Ovary (tissue), 9 donors: ENCODE results near the gene OR6N2. TPM values are rescaled to one million over a fixed set of nuclear protein-coding genes. Genes with fewer than 3 reads are reported as not detected.

Experiments used
- DNase-seq, 5 donors: peaks; one replicate each; pipeline ENCODE4 v3.0.0-alpha.2; 2019 to 2020
- H3K27ac ChIP-seq, 2 donors: fragments of 200-600 bp; one replicate each; pipeline versions ENCODE4 v1.5.1 to v1.8.0; 2019 to 2022
- H3K27me3 ChIP-seq: fragments of 200-600 bp; one replicate; pipeline ENCODE4 v1.8.0; 2022
- H3K36me3 ChIP-seq: fragments of 200-600 bp; sonication (generic); one replicate; pipeline ENCODE4 v1.5.1; 2019
- H3K4me1 ChIP-seq: one replicate; pipeline ENCODE4 v1.8.1; 2013; ENCODE audit warnings: mild to moderate bottlenecking, moderate library complexity; ENCODE audit not compliant: insufficient read depth
- H3K4me3 ChIP-seq: fragments of 200-600 bp; sonication (generic); one replicate; pipeline ENCODE4 v1.5.1; 2017
- H3K9me3 ChIP-seq, 2 donors: fragments of 200-600 bp in 1 of 2; sonication (generic) in 1 of 2; one replicate each; pipeline versions ENCODE4 v1.5.1 to v1.8.1; 2013 to 2019; ENCODE audit warnings: mild to moderate bottlenecking in 1 of 2, moderate library complexity in 1 of 2
- CTCF ChIP-seq, 3 donors: fragments of 450-650 bp in 2 of 3; fragments of 200-600 bp in 1 of 3; IDR thresholded peaks; one replicate each; pipeline versions ENCODE4 v1.5.1 to v1.8.0; 2016 to 2022; ENCODE audit warnings: antibody characterized with exemption in 3 of 3, mild to moderate bottlenecking in 1 of 3
- EP300 ChIP-seq: sonication (generic); formaldehyde crosslinking; IDR thresholded peaks from one replicate; pipeline ENCODE4 v1.6.1; 2017; ENCODE audit warnings: antibody characterized with exemption
- POLR2A ChIP-seq: fragments of 450-650 bp; IDR thresholded peaks from one replicate; pipeline ENCODE4 v1.6.1; 2017; ENCODE audit warnings: antibody characterized with exemption, mild to moderate bottlenecking, moderate library complexity
- WGBS, 3 donors: extraction: QIAGEN DNeasy Blood & Tissue Kit in 1 of 3; methylation state at CpG; one replicate each; pipeline versions ENCODE4 v1.1.5 to v1.1.7; 2013 to 2017; 5-methylcytosine and 5-hydroxymethylcytosine counted together
- intact Hi-C, 4 donors: fragments of 100-400 bp; cut with DNase I; formaldehyde crosslinking; loops; one replicate each; pipeline versions ENCODE4 v1.11.0 to v1.15.1; 2022 to 2023
- polyA plus RNA-seq, 2 donors: library from polyadenylated mRNA; stranded (reverse); fragments of 200-250 nt in 1 of 2; fragments of 350-450 nt in 1 of 2; fragmentation: Illumina TruSeq in 1 of 2; extraction: RNeasy Lipid Tissue Mini Kit (QIAGEN cat#74804) in 1 of 2; gene quantifications; one replicate each; pipeline ENCODE4 v1.2.3, GENCODE V29; 2013 to 2014
- total RNA-seq, 7 donors: library from RNA; depleted of rRNA in 2 of 7; stranded (reverse); fragments of >200 nt in 2 of 7; fragmentation: NEBNext Ultra II Directional in 3 of 7; extraction: Animal tissue kit (Norgen Biotek cat#: 25700) in 3 of 7; gene quantifications; one replicate each; pipeline versions ENCODE4 v1.1.0 to v1.2.4, GENCODE V29; 2016 to 2023
- donor health status: DM: no; HTN: no; CAD: no; lungs with moderate emphysema.
- donor health status: DM: no; HTN: no; CAD: no.
- donor health status: Bipolar disorder and iron deficiency.
- donor health status: DM: yes; HTN: yes; CAD: no.
- donor health status: DM: no; HTN: no; CAD: no.
- donor health status: DM: yes; HTN: yes; CAD: no.

Gene OR6N2
- total and polyA plus RNA-seq, 9 donors: not detected

- intact Hi-C loops: no loop called here
These were observed 38.0 kb upstream of the OR6N2 start for GRCh38 chr1:158818975-158819431.

GRCh38 chr1:158818560-158818959 is 37.6 kb upstream of the OR6N2 start:
- Histone ChIP-seq H3K27me3 (no peaks in the 10 kb centered on the region), H3K4me3 (no peak overlapping the region), H3K4me1 (no peaks in the 10 kb centered on the region), H3K36me3 (no peaks in the 10 kb centered on the region), H3K27ac (no peak overlapping the region), H3K9me3 (no peaks in the 10 kb centered on the region)
- no peak for TF ChIP-seq EP300
- no peak for TF ChIP-seq CTCF (IDR thresholded peaks at IDR 0.05)
- TF ChIP-seq POLR2A: no peak
- intact Hi-C loops: no loop called here
- no peak for DNase-seq
- 83 to 96% (median 87%) methylated on average over 1 of the region's 1 CpG for WGBS, 3 donors

More at GRCh38 chr1:158818975-158819431, 38.0 kb upstream of the OR6N2 start:
- TF ChIP-seq EP300 (no peak), CTCF (IDR thresholded peaks at IDR 0.05) (no peak), POLR2A (no peak)
- no peak overlapping the region for H3K27ac ChIP-seq
- H3K4me1 ChIP-seq: no peaks in the 10 kb centered on the region
- 5 to 21% (median 8%) methylated on average over 1 of the region's 1 CpG for WGBS, 3 donors
- DNase-seq: peak in 1 of 5 donors; percentile 41
- H3K27me3 ChIP-seq: no peaks in the 10 kb centered on the region
- H3K4me3 ChIP-seq: no peak overlapping the region
- no peaks in the 10 kb centered on the region for H3K36me3 ChIP-seq
- H3K9me3 ChIP-seq: no peaks in the 10 kb centered on the region

GRCh38 chr1:158814970-158815369 is 34.0 kb upstream of the OR6N2 start:
- no peaks in the 10 kb centered on the region for H3K9me3 ChIP-seq
- no peak overlapping the region for H3K4me3 ChIP-seq
- no peaks in the 10 kb centered on the region for H3K36me3 ChIP-seq
- WGBS, 3 donors: 0 to 100% (median 63%) methylated on average over 1 of the region's 1 CpG
- intact Hi-C loops: no loop called here
- no peaks in the 10 kb centered on the region for H3K4me1 ChIP-seq
- no peak for DNase-seq
- no peak overlapping the region for H3K27ac ChIP-seq
- TF ChIP-seq POLR2A (no peak), CTCF (IDR thresholded peaks at IDR 0.05) (no peak)
- H3K27me3 ChIP-seq: no peaks in the 10 kb centered on the region

- H3K4me3 ChIP-seq: no peak overlapping the region
- no peaks in the 10 kb centered on the region for H3K4me1 ChIP-seq
- no peaks in the 10 kb centered on the region for H3K9me3 ChIP-seq
- no peak for TF ChIP-seq EP300
- TF ChIP-seq CTCF (IDR thresholded peaks at IDR 0.05): no peak
- no peak for TF ChIP-seq POLR2A
- intact Hi-C loops: no loop called here
- no peaks in the 10 kb centered on the region for H3K36me3 ChIP-seq
- no peaks in the 10 kb centered on the region for H3K27me3 ChIP-seq
- 61 to 71% (median 62%) methylated on average over 3 of the region's 3 CpGs for WGBS, 3 donors
- no peak for DNase-seq
- no peak overlapping the region for H3K27ac ChIP-seq
These were observed 32.2 kb upstream of the OR6N2 start for GRCh38 chr1:158813164-158813563.
